GM12878 (cell line): ENCODE results near the gene APOL4. TPM values are rescaled to one million over a fixed set of nuclear protein-coding genes. Genes with fewer than 3 reads are reported as not detected.

Experiments used
- BCL11A ChIP-seq: IDR thresholded peaks from 2 replicates; pipeline ENCODE4 v1.6.1; 2011; ENCODE audit warnings: low read depth, low read length
- BCLAF1 ChIP-seq: fragments of 450-650 bp; IDR thresholded peaks from 2 replicates; pipeline ENCODE4 v1.6.1; 2017; ENCODE audit warnings: antibody characterized with exemption, mild to moderate bottlenecking, moderate library complexity
- ETV6 ChIP-seq, 2 experiments: fragments of 450-650 bp in 1 of 2; IDR thresholded peaks in 1 of 2; conservative IDR thresholded peaks in 1 of 2; 2 replicates each; pipeline ENCODE4 v1.6.1; 2014; ENCODE audit warnings: antibody characterized with exemption in 1 of 2, borderline replicate concordance in 1 of 2, low read depth in 1 of 2, mild to moderate bottlenecking in 1 of 2, moderate library complexity in 1 of 2
- MEF2A ChIP-seq: IDR thresholded peaks from 2 replicates; pipeline ENCODE4 v1.6.1; 2011; ENCODE audit warnings: low read depth, mild to moderate bottlenecking, low read length, moderate library complexity; ENCODE audit not compliant: insufficient read depth
- MTA3 ChIP-seq: IDR thresholded peaks from 2 replicates; pipeline ENCODE4 v1.6.1; 2012; ENCODE audit warnings: low read length, inconsistent platforms, borderline replicate concordance
- NR2C1 ChIP-seq: fragments of 450-650 bp; IDR thresholded peaks from 2 replicates; pipeline ENCODE4 v1.6.1; 2017; ENCODE audit warnings: antibody characterized with exemption, mild to moderate bottlenecking, moderate library complexity
- POLR2AphosphoS5 ChIP-seq: IDR thresholded peaks from 2 replicates; pipeline ENCODE4 v1.6.1; 2011; ENCODE audit warnings: mild to moderate bottlenecking, low read length, inconsistent platforms
- SKIL ChIP-seq: fragments of 450-650 bp; IDR thresholded peaks from 2 replicates; pipeline ENCODE4 v1.6.1; 2017; ENCODE audit warnings: mild to moderate bottlenecking, low read depth, inconsistent platforms; ENCODE audit not compliant: poor library complexity, severe bottlenecking
- SMC3 ChIP-seq: IDR thresholded peaks from 2 replicates; pipeline ENCODE4 v1.6.1; 2011; ENCODE audit warnings: low read length, improper control_type of control experiment, borderline replicate concordance
- ZNF592 ChIP-seq: fragments of 450-650 bp; IDR thresholded peaks from 2 replicates; pipeline ENCODE4 v1.6.1; 2017; ENCODE audit warnings: mild to moderate bottlenecking, moderate library complexity
- polyA plus RNA-seq, 11 experiments: library from polyadenylated mRNA; depleted of rRNA in 4 of 11; unstranded in 6 of 11; stranded (reverse) in 5 of 11; fragments of >200 nt; fragmentation: Nextera tagmentation in 4 of 11; fragmentation: Illumina TruSeq in 1 of 11; extraction: Ambion mirVana in 4 of 11; extraction: Trizol in 1 of 11; gene quantifications; 1 replicate in 1 of 11; 2 replicates in 10 of 11; pipeline versions ENCODE4 v1.2.1 to v1.2.3, GENCODE V29; 2011 to 2016; ENCODE audit warnings: inconsistent platforms in 2 of 11, missing spikeins in 2 of 11, low read depth in 1 of 11
- total RNA-seq, 4 experiments: library from RNA; depleted of rRNA in 3 of 4; stranded (reverse); fragments of >200 nt in 3 of 4; fragmentation: Illumina TruSeq in 1 of 4; extraction: Trizol in 1 of 4; gene quantifications; 2 replicates each; pipeline versions ENCODE4 v1.2.1 to v1.2.3, GENCODE V29; 2013 to 2021
- TF ChIP-seq, protein P1 (sequence below): IDR thresholded peaks from 2 replicates; pipeline ENCODE4 v1.6.1; 2012; ENCODE audit warnings: low read depth, low read length, improper control_type of control experiment

The APOL4 gene
- total and polyA plus RNA-seq, 10 of the 15 experiments (the other 5 are each of a cell fraction or from before 2014, with no cell fraction given): 0.03 to 0.24 (median 0.19) TPM; not detected in 7

DNA sequence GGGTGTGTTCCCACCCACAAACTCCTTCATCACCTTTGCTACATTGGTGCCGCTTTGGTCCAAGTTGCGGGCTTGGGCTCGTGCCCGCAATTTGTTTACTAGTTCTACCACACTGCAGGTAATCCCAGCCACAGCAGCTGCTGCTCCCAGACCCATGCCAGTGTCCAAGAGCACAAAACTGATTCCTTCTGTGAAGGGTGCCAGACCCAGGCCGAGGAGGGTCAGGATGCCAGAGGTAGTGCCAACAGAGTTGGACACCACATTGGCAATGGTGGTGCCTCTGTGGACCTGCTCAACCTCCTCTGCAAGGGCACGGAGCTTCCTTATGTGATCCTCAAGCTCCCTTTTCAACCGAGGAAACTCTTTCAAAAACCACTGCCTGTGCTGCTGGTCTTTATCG, 26.2 kb upstream of the APOL4 start (continued):
- TF ChIP-seq ZNF592: no peak
- TF ChIP-seq BCL11A: no peak
- no peak for TF ChIP-seq ETV6 (conservative IDR thresholded peaks at IDR 0.05 in 1 of 2, IDR thresholded peaks at IDR 0.05 in 1 of 2; ENCODE audit: borderline replicate concordance in 1 of 2, low read depth in 1 of 2)
- no peak for TF ChIP-seq BCLAF1
- no peak for TF ChIP-seq MEF2A
- TF ChIP-seq, protein P1, sequence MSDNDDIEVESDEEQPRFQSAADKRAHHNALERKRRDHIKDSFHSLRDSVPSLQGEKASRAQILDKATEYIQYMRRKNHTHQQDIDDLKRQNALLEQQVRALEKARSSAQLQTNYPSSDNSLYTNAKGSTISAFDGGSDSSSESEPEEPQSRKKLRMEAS: no peak
- no peak for TF ChIP-seq NR2C1
- TF ChIP-seq SKIL: no peak
- TF ChIP-seq POLR2AphosphoS5: no peak
- TF ChIP-seq SMC3: no peak
- TF ChIP-seq MTA3: no peak
